DMS 273 (cell line): ENCODE measurements around the gene PCDHGB1.
"Not testable (repeated sequence)": the region's sequence is repeated elsewhere in the genome, so short reads cannot be mapped to it uniquely, and the experiment has no call there.

Experiments used
- DNase-seq: peaks from one replicate; lab custom pipeline; 2025; ENCODE audit not compliant: unreplicated experiment; lab: John Stamatoyannopoulos, UW

PCDHGB1 gene

GRCh38 chr5:141349917-141350619, at the start of gene PCDHGB1:
Gene PCDHGB1 (plus strand): TSS chr5:141350099. CDS start chr5:141350261, 162 bp downstream.
- DNase-seq = peak; percentile 88

GRCh38 chr5:141303756-141304155, 46.1 kb upstream of the PCDHGB1 start, which contains the start of gene SLC25A2:
Gene SLC25A2 (minus strand): TSS chr5:141304049. CDS start chr5:141303865, 184 bp downstream.
- no peak for DNase-seq

GRCh38 chr5:141306630-141307029, 43.3 kb upstream of the PCDHGB1 start:
- DNase-seq = no peak

- DNase-seq = no peak
Observed at GRCh38 chr5:141313711-141314110, 36.2 kb upstream of the PCDHGB1 start.

GRCh38 chr5:141316963-141317362, 32.9 kb upstream of the PCDHGB1 start:
- not testable (repeated sequence) for DNase-seq

- no peak for DNase-seq
Observed at GRCh38 chr5:141319202-141319601, 30.7 kb upstream of the PCDHGB1 start.

- DNase-seq = no peak
Observed at GRCh38 chr5:141319699-141320098, 30.2 kb upstream of the PCDHGB1 start.

GRCh38 chr5:141320225-141321169, 29.4 kb upstream of the PCDHGB1 start, which contains the start of gene TAF7:
Gene TAF7 (minus strand): TSS chr5:141320784. CDS start chr5:141320044, 740 bp downstream.
- DNase-seq = peak; percentile 97

GRCh38 chr5:141322261-141322660, 27.6 kb upstream of the PCDHGB1 start:
- no peak for DNase-seq

GRCh38 chr5:141326088-141326854, 23.6 kb upstream of the PCDHGB1 start:
- no peak for DNase-seq

- DNase-seq = no peak
Observed at GRCh38 chr5:141328231-141328630, 21.7 kb upstream of the PCDHGB1 start.

GRCh38 chr5:141330299-141331080, 19.4 kb upstream of the PCDHGB1 start, which contains the start of gene PCDHGA1:
Gene PCDHGA1 (plus strand): TSS chr5:141330514.
- DNase-seq = peak; percentile 51

- not testable (repeated sequence) for DNase-seq
Observed at GRCh38 chr5:141332571-141332970, 17.3 kb upstream of the PCDHGB1 start.

GRCh38 chr5:141338538-141339306, 11.2 kb upstream of the PCDHGB1 start, which contains the start of gene PCDHGA2:
Gene PCDHGA2 (plus strand): TSS chr5:141338760.
- peak; percentile 38 for DNase-seq

GRCh38 chr5:141340781-141341354, 9.0 kb upstream of the PCDHGB1 start:
- not testable (repeated sequence) for DNase-seq

- DNase-seq = no peak
Observed at GRCh38 chr5:141342773-141343172, 7.1 kb upstream of the PCDHGB1 start.

- peak; percentile 9 for DNase-seq
Observed at GRCh38 chr5:141343242-141343952, 6.5 kb upstream of the PCDHGB1 start, which contains the start of gene PCDHGA3. Gene PCDHGA3 (plus strand): TSS chr5:141343829. CDS start chr5:141344034, 205 bp downstream.

- DNase-seq = no peak
Observed at GRCh38 chr5:141343953-141344463, 5.9 kb upstream of the PCDHGB1 start.
